Tibial nerve (tissue), 4 donors: ENCODE results near the gene OLFM1. TPM values are rescaled to one million over a fixed set of nuclear protein-coding genes. Genes with fewer than 3 reads are reported as not detected.

Experiments used
- DNase-seq, 2 donors: peaks; one replicate each; pipeline ENCODE4 v3.0.0-alpha.2; 2019; ENCODE audit warnings: low spot score in 2 of 2
- H3K27ac ChIP-seq, 4 donors: fragments of 200-600 bp; sonication (generic) in 3 of 4; one replicate each; pipeline ENCODE4 v1.5.1; 2017 to 2019; ENCODE audit warnings: mild to moderate bottlenecking in 1 of 4
- H3K27me3 ChIP-seq, 2 donors: fragments of 200-600 bp; sonication (generic) in 1 of 2; one replicate each; pipeline versions ENCODE4 v1.5.1 to v1.6.0; 2017 to 2019
- H3K36me3 ChIP-seq, 3 donors: fragments of 200-600 bp; sonication (generic); one replicate each; pipeline ENCODE4 v1.5.1; 2018 to 2019
- H3K4me1 ChIP-seq, 4 donors: fragments of 200-600 bp; sonication (generic) in 3 of 4; one replicate each; pipeline ENCODE4 v1.5.1; 2017 to 2019
- H3K4me3 ChIP-seq, 4 donors: fragments of 200-600 bp; sonication (generic) in 3 of 4; one replicate each; pipeline ENCODE4 v1.5.1; 2017 to 2019; ENCODE audit warnings: mild to moderate bottlenecking in 1 of 4, moderate library complexity in 1 of 4
- H3K9me3 ChIP-seq, 4 donors: fragments of 200-600 bp; sonication (generic) in 3 of 4; one replicate each; pipeline ENCODE4 v1.5.1; 2017 to 2019
- EP300 ChIP-seq, 2 donors: sonication (generic); formaldehyde crosslinking; IDR thresholded peaks; one replicate each; pipeline ENCODE4 v1.6.1; 2017; ENCODE audit warnings: antibody characterized with exemption in 2 of 2, mild to moderate bottlenecking in 1 of 2
- POLR2A ChIP-seq, 2 donors: fragments of 450-650 bp; IDR thresholded peaks; one replicate each; pipeline ENCODE4 v1.6.1; 2017; ENCODE audit warnings: antibody characterized with exemption in 2 of 2, mild to moderate bottlenecking in 2 of 2, moderate library complexity in 2 of 2
- WGBS, 2 donors: methylation state at CpG; one replicate each; pipeline ENCODE4 v1.1.5; 2018; 5-methylcytosine and 5-hydroxymethylcytosine counted together
- total RNA-seq, 4 donors: library from RNA; depleted of rRNA; stranded (reverse); fragments of >200 nt; gene quantifications; one replicate each; pipeline ENCODE4 v1.1.0, GENCODE V29; 2016
- TF ChIP-seq, protein P1 (sequence below), 5 experiments: fragments of 200-600 bp in 3 of 5; fragments of 450-650 bp in 2 of 5; sonication (generic) in 3 of 5; IDR thresholded peaks; one replicate each; pipeline ENCODE4 v1.5.1; 2016 to 2019; ENCODE audit warnings: antibody characterized with exemption in 5 of 5, mild to moderate bottlenecking in 3 of 5, moderate library complexity in 2 of 5

OLFM1 gene
- total RNA-seq, 4 donors from 2014 or later = 30.3 to 63.8 (median 38.3) TPM

GRCh38 chr9:135166565-135166964, 79.1 kb downstream of the OLFM1 start:
- H3K4me3 ChIP-seq = no peak overlapping the region
- no peak overlapping the region for H3K27ac ChIP-seq
- peaks cover 0 to 33% of the 10 kb centered on the region in 2 donors for H3K27me3 ChIP-seq
- TF ChIP-seq EP300 (IDR thresholded peaks at IDR 0.05) (no peak), POLR2A (IDR thresholded peaks at IDR 0.05) (no peak)
- TF ChIP-seq, protein P1, sequence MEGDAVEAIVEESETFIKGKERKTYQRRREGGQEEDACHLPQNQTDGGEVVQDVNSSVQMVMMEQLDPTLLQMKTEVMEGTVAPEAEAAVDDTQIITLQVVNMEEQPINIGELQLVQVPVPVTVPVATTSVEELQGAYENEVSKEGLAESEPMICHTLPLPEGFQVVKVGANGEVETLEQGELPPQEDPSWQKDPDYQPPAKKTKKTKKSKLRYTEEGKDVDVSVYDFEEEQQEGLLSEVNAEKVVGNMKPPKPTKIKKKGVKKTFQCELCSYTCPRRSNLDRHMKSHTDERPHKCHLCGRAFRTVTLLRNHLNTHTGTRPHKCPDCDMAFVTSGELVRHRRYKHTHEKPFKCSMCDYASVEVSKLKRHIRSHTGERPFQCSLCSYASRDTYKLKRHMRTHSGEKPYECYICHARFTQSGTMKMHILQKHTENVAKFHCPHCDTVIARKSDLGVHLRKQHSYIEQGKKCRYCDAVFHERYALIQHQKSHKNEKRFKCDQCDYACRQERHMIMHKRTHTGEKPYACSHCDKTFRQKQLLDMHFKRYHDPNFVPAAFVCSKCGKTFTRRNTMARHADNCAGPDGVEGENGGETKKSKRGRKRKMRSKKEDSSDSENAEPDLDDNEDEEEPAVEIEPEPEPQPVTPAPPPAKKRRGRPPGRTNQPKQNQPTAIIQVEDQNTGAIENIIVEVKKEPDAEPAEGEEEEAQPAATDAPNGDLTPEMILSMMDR (IDR thresholded peaks at IDR 0.05) = no peak
- 71 to 80% methylated on average over 10 to 14 of the region's 14 CpGs for WGBS, 2 donors
- no peaks in the 10 kb centered on the region for H3K4me1 ChIP-seq
- no peak for DNase-seq
- no peaks in the 10 kb centered on the region for H3K36me3 ChIP-seq
- no peaks in the 10 kb centered on the region for H3K9me3 ChIP-seq

GRCh38 chr9:135167356-135167755, 79.9 kb downstream of the OLFM1 start:
- TF ChIP-seq EP300 (IDR thresholded peaks at IDR 0.05) (no peak), POLR2A (IDR thresholded peaks at IDR 0.05) (no peak)
- TF ChIP-seq, protein P1 (IDR thresholded peaks at IDR 0.05) = no peak
- Histone ChIP-seq H3K9me3 (no peaks in the 10 kb centered on the region), H3K36me3 (no peaks in the 10 kb centered on the region), H3K27ac (no peak overlapping the region), H3K27me3 (peaks cover 0 to 33% of the 10 kb centered on the region in 2 donors), H3K4me1 (no peaks in the 10 kb centered on the region), H3K4me3 (no peak overlapping the region)
- WGBS, 2 donors = 86 to 87% methylated on average over 12 of the region's 12 CpGs
- no peak for DNase-seq

GRCh38 chr9:135167849-135168655, 80.6 kb downstream of the OLFM1 start:
- Histone ChIP-seq H3K27ac (no peak overlapping the region), H3K36me3 (no peaks in the 10 kb centered on the region), H3K27me3 (peaks cover 0 to 33% of the 10 kb centered on the region in 2 donors), H3K4me3 (no peak overlapping the region), H3K9me3 (no peaks in the 10 kb centered on the region), H3K4me1 (no peaks in the 10 kb centered on the region)
- TF ChIP-seq POLR2A (IDR thresholded peaks at IDR 0.05) (no peak), EP300 (IDR thresholded peaks at IDR 0.05) (no peak)
- TF ChIP-seq, protein P1 (IDR thresholded peaks at IDR 0.05) = no peak
- 77 to 78% methylated on average over 16 to 19 of the region's 23 CpGs for WGBS, 2 donors
- no peak for DNase-seq

- WGBS, 2 donors = 69 to 79% methylated on average over 10 of the region's 10 CpGs
- peaks cover 0 to 32% of the 10 kb centered on the region in 2 donors for H3K27me3 ChIP-seq
- TF ChIP-seq POLR2A (IDR thresholded peaks at IDR 0.05) = no peak
- no peak for TF ChIP-seq EP300 (IDR thresholded peaks at IDR 0.05)
- TF ChIP-seq, protein P1 (IDR thresholded peaks at IDR 0.05) = no peak
- no peak for DNase-seq
- H3K36me3 ChIP-seq = no peaks in the 10 kb centered on the region
- no peak overlapping the region for H3K4me3 ChIP-seq
- no peak overlapping the region for H3K27ac ChIP-seq
- no peaks in the 10 kb centered on the region for H3K9me3 ChIP-seq
- H3K4me1 ChIP-seq = no peaks in the 10 kb centered on the region
Measured at GRCh38 chr9:135169709-135170226, 82.3 kb downstream of the OLFM1 start.

DNA sequence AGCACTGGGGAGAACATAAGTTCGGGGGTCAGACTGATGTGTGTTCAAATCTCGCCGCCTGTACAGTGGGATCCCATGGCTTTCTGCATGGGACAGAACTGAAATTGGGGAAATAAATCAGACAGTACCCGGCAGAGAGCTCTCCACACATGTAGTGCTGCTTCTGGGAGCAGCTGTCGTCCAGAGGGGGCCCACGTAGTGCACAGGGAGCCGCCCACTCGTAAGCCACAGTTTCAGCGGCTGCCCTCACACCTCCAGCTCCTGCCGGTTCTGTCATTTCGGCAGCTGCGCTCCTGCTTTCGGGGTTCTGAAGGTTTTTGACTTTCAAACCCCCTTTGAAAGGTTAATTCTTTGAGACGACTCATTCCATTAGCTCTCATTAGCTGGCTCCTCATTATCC, 83.1 kb downstream of the OLFM1 start:
- 57 to 58% methylated on average over 14 of the region's 14 CpGs for WGBS, 2 donors
- H3K36me3 ChIP-seq = no peaks in the 10 kb centered on the region
- H3K4me1 ChIP-seq = no peaks in the 10 kb centered on the region
- no peak overlapping the region for H3K4me3 ChIP-seq
- H3K27me3 ChIP-seq = peaks cover 0 to 28% of the 10 kb centered on the region in 2 donors
- DNase-seq = no peak
- TF ChIP-seq, protein P1 (IDR thresholded peaks at IDR 0.05) = no peak
- TF ChIP-seq EP300 (IDR thresholded peaks at IDR 0.05) = no peak
- H3K9me3 ChIP-seq = no peaks in the 10 kb centered on the region
- no peak overlapping the region for H3K27ac ChIP-seq
